Left hindlimb (tissue), 1 donor: ENCODE data around the gene NIBAN1.
"Not testable (repeated sequence)": the region's sequence is repeated elsewhere in the genome, so short reads cannot be mapped to it uniquely, and the experiment has no call there.

Experiments
- DNase-seq: peaks from one replicate; pipeline ENCODE4 v3.0.0-alpha.2; 2018

The NIBAN1 gene

GRCh38 chr1:184974056-184974836 lies at the start of gene NIBAN1:
TSS of gene NIBAN1 (minus strand) at chr1:184974508. CDS start at chr1:184974356, 152 bp downstream.
- DNase-seq = peak; percentile 83

GRCh38 chr1:185017966-185018365 lies 43.7 kb upstream of the NIBAN1 start:
- DNase-seq = no peak

GRCh38 chr1:185017338-185017737 lies 43.0 kb upstream of the NIBAN1 start:
- no peak for DNase-seq

- no peak for DNase-seq
Measured at GRCh38 chr1:185016880-185017279, 42.6 kb upstream of the NIBAN1 start.

- DNase-seq = no peak
Measured at GRCh38 chr1:185015631-185016030, 41.3 kb upstream of the NIBAN1 start.

GRCh38 chr1:185014941-185015340 lies 40.6 kb upstream of the NIBAN1 start:
- DNase-seq = no peak

- no peak for DNase-seq
Measured at GRCh38 chr1:185010361-185010760, 36.1 kb upstream of the NIBAN1 start.

GRCh38 chr1:185008838-185009237 lies 34.5 kb upstream of the NIBAN1 start:
- DNase-seq = no peak

GRCh38 chr1:185001312-185001880 lies 27.1 kb upstream of the NIBAN1 start:
- DNase-seq = not testable (repeated sequence)

- not testable (repeated sequence) for DNase-seq
Measured at GRCh38 chr1:184999974-185000373, 25.7 kb upstream of the NIBAN1 start.

- no peak for DNase-seq
Measured at GRCh38 chr1:184994301-184994700, 20.0 kb upstream of the NIBAN1 start.

GRCh38 chr1:184992271-184992670 lies 18.0 kb upstream of the NIBAN1 start:
- no peak for DNase-seq

GRCh38 chr1:184990204-184990603 lies 15.9 kb upstream of the NIBAN1 start:
- DNase-seq = no peak

- no peak for DNase-seq
Measured at GRCh38 chr1:184988506-184988905, 14.2 kb upstream of the NIBAN1 start.

GRCh38 chr1:184987696-184988095 lies 13.4 kb upstream of the NIBAN1 start:
- DNase-seq = no peak

- no peak for DNase-seq
Measured at GRCh38 chr1:184986250-184986649, 11.9 kb upstream of the NIBAN1 start.

- peak; percentile 60 for DNase-seq
Measured at GRCh38 chr1:184982002-184982954, 8.0 kb upstream of the NIBAN1 start.

- DNase-seq = no peak
Measured at GRCh38 chr1:184980726-184981125, 6.4 kb upstream of the NIBAN1 start.

- no peak for DNase-seq
Measured at GRCh38 chr1:184975208-184975870, 1.0 kb upstream of the NIBAN1 start.

- no peak for DNase-seq
Measured at GRCh38 chr1:184974837-184975115, 468 bp upstream of the NIBAN1 start.

- peak; percentile 57 for DNase-seq
Measured at GRCh38 chr1:184973272-184974055, 844 bp downstream of the NIBAN1 start.
